ENCODE measurements around the gene SNX20. TPM values are rescaled to one million over a fixed set of nuclear protein-coding genes. Genes with fewer than 3 reads are reported as not detected.

Gene SNX20
- total and polyA plus RNA-seq, 4 donors = 0.61 to 1.1 (median 0.67) TPM

GRCh38 chr16:50673496-50674275 is 7.4 kb downstream of the SNX20 start:
- 52% methylated on average over 65 of the region's 70 CpGs for WGBS (ENCODE audit: insufficient coverage)
- H3K4me3 ChIP-seq (ENCODE audit: low read depth, low read length) = no peak overlapping the region
- no peak overlapping the region for H3K27ac ChIP-seq (ENCODE audit: low read depth, low read length)
- no peak for DNase-seq (ENCODE audit: low read depth in 4 of 6, low spot score in 6 of 6)
- H3K36me3 ChIP-seq (ENCODE audit: control insufficient read depth, insufficient read depth, low read length) = no peaks in the 10 kb centered on the region
- H3K4me1 ChIP-seq (ENCODE audit: control insufficient read depth, insufficient read depth, low read length) = peaks cover 3% of the 10 kb centered on the region
- H3K9me3 ChIP-seq (ENCODE audit: control insufficient read depth, insufficient read depth, low read length) = peaks cover 10% of the 10 kb centered on the region
- H3K27me3 ChIP-seq (ENCODE audit: control insufficient read depth, insufficient read depth, low read length) = no peaks in the 10 kb centered on the region

GRCh38 chr16:50671644-50672260 is 9.4 kb downstream of the SNX20 start:
- Histone ChIP-seq H3K36me3 (ENCODE audit: control insufficient read depth, insufficient read depth, low read length) (peaks cover 3% of the 10 kb centered on the region), H3K9me3 (ENCODE audit: control insufficient read depth, insufficient read depth, low read length) (peaks cover 10% of the 10 kb centered on the region), H3K4me1 (ENCODE audit: control insufficient read depth, insufficient read depth, low read length) (peaks cover 6% of the 10 kb centered on the region), H3K27ac (ENCODE audit: low read depth, low read length) (no peak overlapping the region), H3K4me3 (ENCODE audit: low read depth, low read length) (no peak overlapping the region), H3K27me3 (ENCODE audit: control insufficient read depth, insufficient read depth, low read length) (no peaks in the 10 kb centered on the region)
- no peak for DNase-seq (ENCODE audit: low read depth in 4 of 6, low spot score in 6 of 6)
- 42% methylated on average over 2 of the region's 2 CpGs for WGBS (ENCODE audit: insufficient coverage)

- Histone ChIP-seq H3K4me3 (ENCODE audit: low read depth, low read length) (no peak overlapping the region), H3K9me3 (ENCODE audit: control insufficient read depth, insufficient read depth, low read length) (peaks cover 10% of the 10 kb centered on the region), H3K27me3 (ENCODE audit: control insufficient read depth, insufficient read depth, low read length) (no peaks in the 10 kb centered on the region), H3K27ac (ENCODE audit: low read depth, low read length) (no peak overlapping the region), H3K4me1 (ENCODE audit: control insufficient read depth, insufficient read depth, low read length) (peaks cover 6% of the 10 kb centered on the region), H3K36me3 (ENCODE audit: control insufficient read depth, insufficient read depth, low read length) (peaks cover 3% of the 10 kb centered on the region)
- DNase-seq (ENCODE audit: low read depth in 4 of 6, low spot score in 6 of 6) = no peak
- 98% methylated on average over 6 of the region's 6 CpGs for WGBS (ENCODE audit: insufficient coverage)
Observed at GRCh38 chr16:50670476-50670875, 10.6 kb downstream of the SNX20 start.

GRCh38 chr16:50669741-50670140 is 11.4 kb downstream of the SNX20 start:
- Histone ChIP-seq H3K4me1 (ENCODE audit: control insufficient read depth, insufficient read depth, low read length) (peaks cover 13% of the 10 kb centered on the region), H3K27me3 (ENCODE audit: control insufficient read depth, insufficient read depth, low read length) (no peaks in the 10 kb centered on the region), H3K9me3 (ENCODE audit: control insufficient read depth, insufficient read depth, low read length) (peaks cover 11% of the 10 kb centered on the region), H3K27ac (ENCODE audit: low read depth, low read length) (no peak overlapping the region), H3K36me3 (ENCODE audit: control insufficient read depth, insufficient read depth, low read length) (peaks cover 3% of the 10 kb centered on the region), H3K4me3 (ENCODE audit: low read depth, low read length) (no peak overlapping the region)
- no peak for DNase-seq (ENCODE audit: low read depth in 4 of 6, low spot score in 6 of 6)
- 94% methylated on average over 4 of the region's 4 CpGs for WGBS (ENCODE audit: insufficient coverage)

- 52% methylated on average over 2 of the region's 5 CpGs for WGBS (ENCODE audit: insufficient coverage)
- no peak overlapping the region for H3K4me3 ChIP-seq (ENCODE audit: low read depth, low read length)
Observed at GRCh38 chr16:50668368-50669008, 12.6 kb downstream of the SNX20 start.

GRCh38 chr16:50667497-50668367 is 13.4 kb downstream of the SNX20 start:
- Histone ChIP-seq H3K27ac (ENCODE audit: low read depth, low read length) (no peak overlapping the region), H3K27me3 (ENCODE audit: control insufficient read depth, insufficient read depth, low read length) (no peaks in the 10 kb centered on the region), H3K36me3 (ENCODE audit: control insufficient read depth, insufficient read depth, low read length) (peaks cover 3% of the 10 kb centered on the region), H3K9me3 (ENCODE audit: control insufficient read depth, insufficient read depth, low read length) (peaks cover 14% of the 10 kb centered on the region), H3K4me1 (ENCODE audit: control insufficient read depth, insufficient read depth, low read length) (peaks cover 13% of the 10 kb centered on the region), H3K4me3 (ENCODE audit: low read depth, low read length) (no peak overlapping the region)
- DNase-seq (ENCODE audit: low read depth in 4 of 6, low spot score in 6 of 6) = no peak
- WGBS (ENCODE audit: insufficient coverage) = 88% methylated on average over 21 of the region's 21 CpGs

More at GRCh38 chr16:50668368-50669008, 12.6 kb downstream of the SNX20 start:
- Histone ChIP-seq H3K9me3 (ENCODE audit: control insufficient read depth, insufficient read depth, low read length) (peaks cover 14% of the 10 kb centered on the region), H3K27ac (ENCODE audit: low read depth, low read length) (no peak overlapping the region), H3K36me3 (ENCODE audit: control insufficient read depth, insufficient read depth, low read length) (peaks cover 3% of the 10 kb centered on the region), H3K27me3 (ENCODE audit: control insufficient read depth, insufficient read depth, low read length) (no peaks in the 10 kb centered on the region), H3K4me1 (ENCODE audit: control insufficient read depth, insufficient read depth, low read length) (peaks cover 13% of the 10 kb centered on the region)
- no peak for DNase-seq (ENCODE audit: low read depth in 4 of 6, low spot score in 6 of 6)

GRCh38 chr16:50666658-50667496 is 14.2 kb downstream of the SNX20 start:
- no peaks in the 10 kb centered on the region for H3K27me3 ChIP-seq (ENCODE audit: control insufficient read depth, insufficient read depth, low read length)
- peaks cover 10% of the 10 kb centered on the region for H3K9me3 ChIP-seq (ENCODE audit: control insufficient read depth, insufficient read depth, low read length)
- peaks cover 13% of the 10 kb centered on the region for H3K4me1 ChIP-seq (ENCODE audit: control insufficient read depth, insufficient read depth, low read length)
- H3K4me3 ChIP-seq (ENCODE audit: low read depth, low read length) = no peak overlapping the region
- H3K36me3 ChIP-seq (ENCODE audit: control insufficient read depth, insufficient read depth, low read length) = peaks cover 3% of the 10 kb centered on the region
- H3K27ac ChIP-seq (ENCODE audit: low read depth, low read length) = no peak overlapping the region
- WGBS (ENCODE audit: insufficient coverage) = 97% methylated on average over 6 of the region's 9 CpGs
- no peak for DNase-seq (ENCODE audit: low read depth in 4 of 6, low spot score in 6 of 6)

GRCh38 chr16:50665128-50665878 is 15.8 kb downstream of the SNX20 start:
- DNase-seq (ENCODE audit: low read depth in 4 of 6, low spot score in 6 of 6) = peak; percentile 52 to 92 (median 67)
- Histone ChIP-seq H3K36me3 (ENCODE audit: control insufficient read depth, insufficient read depth, low read length) (peaks cover 3% of the 10 kb centered on the region), H3K4me3 (ENCODE audit: low read depth, low read length) (peak overlapping the region; percentile 35), H3K27me3 (ENCODE audit: control insufficient read depth, insufficient read depth, low read length) (no peaks in the 10 kb centered on the region), H3K27ac (ENCODE audit: low read depth, low read length) (peak overlapping the region; percentile 36), H3K9me3 (ENCODE audit: control insufficient read depth, insufficient read depth, low read length) (peaks cover 4% of the 10 kb centered on the region), H3K4me1 (ENCODE audit: control insufficient read depth, insufficient read depth, low read length) (peaks cover 13% of the 10 kb centered on the region)
- 16% methylated on average over 37 of the region's 40 CpGs for WGBS (ENCODE audit: insufficient coverage)

All from spinal cord (tissue), 10 donors.